Posterior vena cava (tissue), 2 donors: Measurements from ENCODE around the gene ELMOD3. TPM values are rescaled to one million over a fixed set of nuclear protein-coding genes. Genes with fewer than 3 reads are reported as not detected.
"Not testable (repeated sequence)": the region's sequence is repeated elsewhere in the genome, so short reads cannot be mapped to it uniquely, and the experiment has no call there.

Experiments
- DNase-seq: peaks from one replicate; pipeline ENCODE4 v3.0.0-alpha.2; 2020; ENCODE audit warnings: low spot score
- intact Hi-C, 2 donors: fragments of 100-400 bp; cut with DNase I; formaldehyde crosslinking; loops; one replicate each; pipeline versions ENCODE4 v1.14.1 to v1.14.2; 2022 to 2023
- total RNA-seq, 2 donors: library from RNA; stranded (reverse); fragmentation: NEBNext Ultra II Directional; extraction: Animal tissue kit (Norgen Biotek cat#: 25700); gene quantifications; one replicate each; pipeline ENCODE4 v1.2.1, GENCODE V29; 2021
- donor health status: DM: yes; HTN: yes; CAD: no.
- donor health status: DM: yes; HTN: yes; CAD: no.

Gene ELMOD3
- total RNA-seq, 2 donors from 2014 or later: 11.2 to 13.1 TPM

GRCh38 chr2:85362653-85363387 lies 8.3 kb downstream of the ELMOD3 start:
- intact Hi-C loops, DNase-seq: not testable (repeated sequence)

GRCh38 chr2:85367180-85367579 lies 12.6 kb downstream of the ELMOD3 start:
- DNase-seq: no peak
- intact Hi-C loops: no loop called here

GRCh38 chr2:85368921-85369320 lies 14.4 kb downstream of the ELMOD3 start:
- intact Hi-C loops: no loop called here
- no peak for DNase-seq

- intact Hi-C loops: no loop called here
- no peak for DNase-seq
Measured at GRCh38 chr2:85369500-85369899, 14.9 kb downstream of the ELMOD3 start.

GRCh38 chr2:85371045-85371444 lies 16.5 kb downstream of the ELMOD3 start:
- no peak for DNase-seq
- intact Hi-C loops: no loop called here

GRCh38 chr2:85376291-85377065 lies 21.9 kb downstream of the ELMOD3 start:
- intact Hi-C loops: no loop called here
- peak; percentile 30 for DNase-seq

GRCh38 chr2:85377083-85377482 lies 22.5 kb downstream of the ELMOD3 start:
- intact Hi-C loops: no loop called here

GRCh38 chr2:85378257-85378656 lies 23.7 kb downstream of the ELMOD3 start:
- intact Hi-C loops: no loop called here
- peak; percentile 3 for DNase-seq

More at GRCh38 chr2:85377083-85377482, 22.5 kb downstream of the ELMOD3 start:
- DNase-seq: peak; percentile 42

GRCh38 chr2:85380048-85380447 lies 25.5 kb downstream of the ELMOD3 start:
- no peak for DNase-seq
- intact Hi-C loops: no loop called here

GRCh38 chr2:85383151-85383550 lies 28.6 kb downstream of the ELMOD3 start:
- DNase-seq: peak; percentile 1
- intact Hi-C loops: not testable (repeated sequence)

GRCh38 chr2:85383850-85384249 lies 29.3 kb downstream of the ELMOD3 start:
- DNase-seq: no peak
- intact Hi-C loops: no loop called here

GRCh38 chr2:85385746-85386145 lies 31.2 kb downstream of the ELMOD3 start:
- DNase-seq: no peak
- intact Hi-C loops: no loop called here

GRCh38 chr2:85387754-85388153 lies 33.2 kb downstream of the ELMOD3 start:
- DNase-seq: peak; percentile 1
- intact Hi-C loops: no loop called here

GRCh38 chr2:85388878-85389538 lies 34.4 kb downstream of the ELMOD3 start:
- no peak for DNase-seq
- intact Hi-C loops: no loop called here

- intact Hi-C loops: no loop called here
- DNase-seq: peak; percentile 88
Measured at GRCh38 chr2:85390941-85391669, 36.5 kb downstream of the ELMOD3 start.

- intact Hi-C loops: no loop called here
- peak; percentile 77 for DNase-seq
Measured at GRCh38 chr2:85393836-85394235, 39.3 kb downstream of the ELMOD3 start.

GRCh38 chr2:85394261-85394681 lies 39.7 kb downstream of the ELMOD3 start:
- peak; percentile 78 for DNase-seq
- intact Hi-C loops: no loop called here

- intact Hi-C loops: no loop called here
- peak; percentile 50 for DNase-seq
Measured at GRCh38 chr2:85394976-85395375, 40.4 kb downstream of the ELMOD3 start.

- intact Hi-C loops: no loop called here
- peak; percentile 35 for DNase-seq
Measured at GRCh38 chr2:85395912-85396475, 41.4 kb downstream of the ELMOD3 start.
